ENCODE results near the gene TBC1D16.
"Not testable (repeated sequence)": the region's sequence is repeated elsewhere in the genome, so short reads cannot be mapped to it uniquely, and the experiment has no call there.

Gene TBC1D16

DNA sequence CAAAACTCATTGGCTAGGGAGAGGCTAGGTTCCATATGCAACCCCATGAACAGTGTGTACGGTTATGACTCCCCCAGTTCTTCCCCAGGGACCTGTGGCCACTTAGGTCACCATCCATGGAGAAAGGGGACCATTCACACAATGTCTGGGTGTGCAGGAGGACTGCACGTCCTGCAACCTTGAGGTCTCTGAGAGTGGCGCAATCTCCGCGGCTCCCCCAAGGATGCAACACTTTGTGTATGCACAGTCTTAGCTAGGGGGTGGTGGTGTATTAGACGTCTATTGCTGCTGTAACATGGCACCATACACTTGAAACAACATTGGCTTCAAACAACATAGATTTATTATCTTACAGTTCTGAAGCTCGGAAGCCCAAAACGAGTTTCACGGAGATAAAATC, 130.8 kb downstream of the TBC1D16 start:
- FAIRE-seq: no peak

GRCh38 chr17:79902146-79902791, 133.4 kb downstream of the TBC1D16 start:
- no peak for FAIRE-seq

More for the DNA sequence above, 130.8 kb downstream of the TBC1D16 start:
- DNase-seq (ENCODE audit: insufficient read length, low spot score): no peak
- TF ChIP-seq POLR2A (IDR thresholded peaks at IDR 0.05; ENCODE audit: low read depth, low read length): no peak

GRCh38 chr17:79901131-79901530, 134.5 kb downstream of the TBC1D16 start:
- TF ChIP-seq POLR2A (IDR thresholded peaks at IDR 0.05; ENCODE audit: low read depth, low read length): no peak
- FAIRE-seq (no peak), DNase-seq (ENCODE audit: insufficient read length, low spot score) (no peak)

More at GRCh38 chr17:79902146-79902791, 133.4 kb downstream of the TBC1D16 start:
- DNase-seq (ENCODE audit: insufficient read length, low spot score): no peak
- no peak for TF ChIP-seq POLR2A (IDR thresholded peaks at IDR 0.05; ENCODE audit: low read depth, low read length)

DNA sequence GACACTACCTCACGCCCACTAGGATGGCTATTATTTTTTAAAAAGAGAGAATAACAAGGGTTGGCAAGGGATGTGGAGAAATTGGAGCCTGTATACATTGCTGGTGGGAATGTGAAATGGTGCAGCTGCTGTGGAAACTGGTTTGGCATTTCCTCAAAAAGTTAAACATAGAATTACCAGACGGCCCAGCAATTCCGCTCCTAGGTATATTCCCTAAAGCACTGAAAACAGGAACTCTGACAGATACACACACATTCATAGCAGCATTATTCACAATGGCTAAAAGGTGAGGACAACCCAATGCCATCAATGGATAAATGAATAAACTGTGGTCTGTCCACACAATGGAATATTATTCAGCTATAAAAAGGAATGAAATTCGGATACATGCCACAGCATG, 136.1 kb downstream of the TBC1D16 start:
- DNase-seq (ENCODE audit: insufficient read length, low spot score) (no peak), FAIRE-seq (no peak)
- no peak for TF ChIP-seq POLR2A (IDR thresholded peaks at IDR 0.05; ENCODE audit: low read depth, low read length)

DNA sequence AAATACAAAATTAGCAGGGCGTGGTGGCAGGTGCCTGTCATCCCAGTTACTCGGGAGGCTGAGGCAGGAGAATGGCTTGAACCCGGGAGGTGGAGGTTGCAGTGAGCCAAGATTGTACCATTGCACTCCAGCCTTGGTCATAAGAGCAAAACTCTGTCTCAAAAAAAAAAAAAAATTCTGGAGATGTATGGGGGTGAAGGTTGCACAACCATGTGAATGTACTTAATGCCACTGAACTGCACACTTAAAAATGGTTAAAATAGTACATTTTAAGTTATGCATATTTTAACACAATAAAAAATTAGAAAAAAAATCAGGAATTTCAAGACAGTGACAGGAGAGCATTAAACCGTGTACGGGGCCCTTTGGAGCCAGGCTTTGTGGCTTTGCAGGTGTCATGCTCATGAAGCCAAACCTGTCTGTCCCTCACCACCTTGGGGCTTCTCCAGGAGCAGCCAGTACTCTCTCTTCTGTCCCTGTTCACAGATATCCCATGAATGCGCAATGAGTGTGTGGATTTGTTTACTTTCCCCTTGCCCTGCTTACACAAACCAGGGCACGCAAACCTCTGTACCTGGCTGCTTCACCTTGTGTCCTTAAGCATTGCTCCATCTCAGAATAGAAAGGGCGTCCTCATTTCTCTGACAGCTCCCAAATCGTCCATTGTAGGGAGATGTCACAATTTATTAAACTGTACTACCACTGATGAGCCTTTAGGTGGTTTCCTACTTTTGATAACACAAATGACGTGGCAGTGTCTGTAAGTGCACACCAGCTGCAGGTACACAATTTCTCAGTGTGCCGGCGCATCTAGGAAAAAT, 138.2 kb downstream of the TBC1D16 start:
- FAIRE-seq (no peak), DNase-seq (ENCODE audit: insufficient read length, low spot score) (no peak)
- TF ChIP-seq POLR2A (IDR thresholded peaks at IDR 0.05; ENCODE audit: low read depth, low read length): no peak

GRCh38 chr17:79893457-79893856, 142.2 kb downstream of the TBC1D16 start:
- FAIRE-seq; DNase-seq (ENCODE audit: insufficient read length, low spot score): not testable (repeated sequence)

- no peak for FAIRE-seq
- TF ChIP-seq POLR2A (IDR thresholded peaks at IDR 0.05; ENCODE audit: low read depth, low read length): no peak
These were observed 143.0 kb downstream of the TBC1D16 start for GRCh38 chr17:79892457-79893241.

GRCh38 chr17:79891113-79891730, 144.4 kb downstream of the TBC1D16 start:
- FAIRE-seq: no peak
- TF ChIP-seq POLR2A (IDR thresholded peaks at IDR 0.05; ENCODE audit: low read depth, low read length): no peak
- DNase-seq (ENCODE audit: insufficient read length, low spot score): no peak

More at GRCh38 chr17:79892457-79893241, 143.0 kb downstream of the TBC1D16 start:
- no peak for DNase-seq (ENCODE audit: insufficient read length, low spot score)

GRCh38 chr17:79890706-79891105, 145.0 kb downstream of the TBC1D16 start:
- TF ChIP-seq POLR2A (IDR thresholded peaks at IDR 0.05; ENCODE audit: low read depth, low read length): no peak
- DNase-seq (ENCODE audit: insufficient read length, low spot score) (no peak), FAIRE-seq (no peak)

DNA sequence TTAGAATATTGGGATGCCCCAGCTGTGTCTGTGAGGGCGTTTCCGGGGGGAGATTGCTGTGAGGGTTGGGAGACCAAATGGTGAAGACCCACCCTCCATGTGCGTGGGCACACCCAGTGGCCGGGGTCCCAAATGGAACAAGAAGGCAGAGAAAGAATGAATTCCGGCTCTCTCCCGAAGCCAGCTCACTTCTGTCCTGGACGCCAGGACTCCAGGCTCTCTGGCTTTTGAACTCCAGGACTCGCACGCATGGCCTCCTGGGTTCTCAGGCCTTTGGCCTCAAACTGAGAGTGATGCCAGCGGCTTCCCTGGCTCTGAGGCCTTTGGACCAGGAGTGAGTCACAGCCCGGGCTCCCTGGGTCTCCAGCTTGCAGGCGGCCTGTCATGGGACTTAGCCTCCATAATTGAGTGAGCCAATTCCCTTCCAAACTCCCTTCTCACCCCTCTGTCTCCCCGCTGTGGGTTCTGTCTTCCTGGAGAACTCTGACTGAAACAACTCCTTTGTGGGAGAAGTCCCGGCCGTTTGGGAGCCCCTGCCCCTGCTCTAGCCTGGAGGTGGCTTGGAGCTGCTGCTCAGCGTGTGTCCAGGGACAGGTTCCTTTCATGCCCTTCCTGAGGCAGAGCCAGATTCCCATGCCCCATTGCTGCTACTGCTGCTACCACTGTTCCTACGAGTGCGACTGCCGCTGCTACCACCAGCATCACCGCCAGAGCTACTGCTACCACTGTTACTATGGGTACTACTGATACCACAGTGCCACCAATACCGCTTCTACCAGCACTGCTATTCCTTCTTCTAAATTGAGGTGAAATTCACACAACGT, 146.6 kb downstream of the TBC1D16 start:
- no peak for FAIRE-seq
- TF ChIP-seq POLR2A (IDR thresholded peaks at IDR 0.05; ENCODE audit: low read depth, low read length): no peak
- no peak for DNase-seq (ENCODE audit: insufficient read length, low spot score)

DNA sequence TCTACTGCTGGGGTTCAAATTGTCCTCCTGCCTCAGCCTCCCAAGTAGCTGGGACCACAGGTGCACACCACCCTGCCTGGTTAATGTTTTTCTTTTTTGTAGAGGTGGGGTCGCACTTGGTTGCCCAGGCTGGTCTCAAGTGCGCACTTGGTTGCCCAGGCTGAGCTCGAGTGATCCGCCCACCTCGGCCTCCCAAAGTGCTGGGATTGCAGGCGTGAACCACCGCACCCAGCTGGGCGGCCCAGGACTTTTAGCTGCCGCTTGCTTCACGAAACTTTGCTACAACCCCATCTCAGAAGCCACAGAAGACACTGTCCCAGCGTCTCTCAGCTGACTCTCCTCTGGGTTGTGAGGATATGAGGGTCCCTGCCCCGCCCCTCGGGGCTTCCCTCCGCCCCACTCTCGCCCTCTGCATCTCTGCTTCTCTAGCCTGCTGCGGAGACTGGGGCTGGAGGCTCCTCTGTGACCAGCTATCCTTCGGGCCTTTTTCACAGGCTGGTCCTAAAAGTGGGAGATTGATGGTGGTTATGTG, 147.6 kb downstream of the TBC1D16 start:
- no peak for DNase-seq (ENCODE audit: insufficient read length, low spot score)
- no peak for FAIRE-seq
- TF ChIP-seq POLR2A (IDR thresholded peaks at IDR 0.05; ENCODE audit: low read depth, low read length): no peak

GRCh38 chr17:79887451-79887991, 148.2 kb downstream of the TBC1D16 start:
- TF ChIP-seq POLR2A (IDR thresholded peaks at IDR 0.05; ENCODE audit: low read depth, low read length): no peak
- FAIRE-seq (no peak), DNase-seq (ENCODE audit: insufficient read length, low spot score) (no peak)
